OCI-LY3 (cell line): ENCODE measurements around the gene MEIOC.
"Not testable (repeated sequence)": the region's sequence is repeated elsewhere in the genome, so short reads cannot be mapped to it uniquely, and the experiment has no call there.

ENCODE experiments used
- H2AFZ ChIP-seq: fragments of 200-600, 300-600 bp; shearing (Covaris generic); 2 replicates; pipeline ENCODE4 v1.6.0; 2014; ENCODE audit warnings: antibody characterized with exemption, low read depth, low read length
- H3K27ac ChIP-seq: fragments of 200-600, 300-600 bp; sonication (generic); 2 replicates; pipeline ENCODE4 v1.5.1; 2014; ENCODE audit warnings: mild to moderate bottlenecking, low read length, moderate library complexity, mixed read lengths
- H3K27me3 ChIP-seq: fragments of 200-600, 300-600 bp; sonication (generic); 2 replicates; pipeline ENCODE4 v1.6.1; 2014; ENCODE audit warnings: low read depth, low read length, mixed read lengths
- H3K36me3 ChIP-seq: fragments of 200-600, 300-600 bp; sonication (generic); replicated peaks from 2 replicates; pipeline ENCODE3; 2014; ENCODE audit warnings: low read depth, low read length, mixed read lengths
- H3K4me1 ChIP-seq: fragments of 300-600, 200-600 bp; sonication (generic); 2 replicates; pipeline ENCODE4 v1.6.1; 2014; ENCODE audit warnings: low read length, mixed read lengths
- H3K4me2 ChIP-seq: fragments of 200-600, 300-600 bp; sonication (generic); 2 replicates; pipeline ENCODE4 v1.6.1; 2014; ENCODE audit warnings: low read length, mixed read lengths
- H3K4me3 ChIP-seq: fragments of 300-600, 200-600 bp; sonication (generic); 2 replicates; pipeline ENCODE4 v1.5.1; 2014; ENCODE audit warnings: antibody characterized with exemption, mild to moderate bottlenecking, low read length, moderate library complexity
- H3K79me2 ChIP-seq: fragments of 300-600, 200-600 bp; shearing (Covaris generic); 2 replicates; pipeline ENCODE4 v1.6.1; 2014; ENCODE audit warnings: mild to moderate bottlenecking, low read length, mixed read lengths
- H3K9ac ChIP-seq: fragments of 300-600, 200-600 bp; shearing (Covaris generic); 2 replicates; pipeline ENCODE4 v1.6.0; 2014; ENCODE audit warnings: mild to moderate bottlenecking, low read length, moderate library complexity
- H3K9me3 ChIP-seq: fragments of 200-600, 300-600 bp; shearing (Covaris generic); 2 replicates; pipeline ENCODE4 v1.6.1; 2014; ENCODE audit warnings: low read length, mixed read lengths; ENCODE audit not compliant: insufficient read depth
- H4K20me1 ChIP-seq: fragments of 200-600, 300-600 bp; sonication (generic); 2 replicates; pipeline ENCODE4 v1.6.1; 2016; ENCODE audit warnings: low read length, mixed read lengths; ENCODE audit not compliant: insufficient read depth
- EZH2phosphoT487 ChIP-seq: fragments of 200-600 bp; shearing (Covaris generic); IDR thresholded peaks from 2 replicates; pipeline ENCODE4 v1.6.1; 2018; ENCODE audit warnings: antibody characterized with exemption, mixed run types, low read depth
- TF ChIP-seq, protein P1 (sequence below): fragments of 200-600, 300-600 bp; sonication (generic); IDR thresholded peaks from 2 replicates; pipeline ENCODE4 v1.5.1; 2014; ENCODE audit warnings: antibody characterized with exemption, low read length, low read depth

Gene MEIOC

DNA sequence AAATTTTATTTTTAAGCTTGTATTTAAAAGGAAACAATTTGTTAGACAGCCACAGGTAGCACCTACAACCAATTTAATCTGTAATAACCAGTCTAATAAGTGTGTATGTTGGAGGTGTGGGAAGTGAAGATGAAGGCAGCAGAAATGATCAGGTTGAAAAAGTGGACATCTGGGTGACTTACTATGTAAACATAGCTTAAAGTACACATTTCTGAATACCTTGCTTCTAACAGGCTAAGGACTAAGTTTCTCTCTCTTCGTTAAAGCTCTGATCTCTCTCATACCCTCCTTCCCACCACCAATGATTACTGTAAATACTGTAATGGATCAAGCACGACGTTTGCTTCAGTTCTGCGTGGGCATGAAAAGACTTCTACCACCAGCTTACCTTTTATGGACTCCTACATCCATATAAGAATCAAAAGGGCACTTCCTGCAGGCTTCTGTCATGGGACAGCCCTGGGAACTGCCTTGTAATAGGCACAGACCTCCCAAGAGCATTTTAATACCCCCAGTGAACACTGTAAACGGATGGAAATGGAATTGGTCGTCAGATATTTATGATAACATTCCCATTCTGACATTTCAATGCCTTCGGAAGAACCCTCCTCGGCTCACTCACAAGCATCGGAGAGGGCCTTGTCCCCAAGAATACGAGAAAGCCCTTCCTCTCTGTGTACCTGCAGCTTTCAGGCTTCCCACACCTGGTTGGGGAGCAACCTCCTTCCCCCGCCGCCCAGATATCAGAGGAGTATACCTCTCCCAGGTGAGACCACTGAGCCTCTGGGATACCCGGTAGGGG is 32.6 kb downstream of the MEIOC start:
- H3K27ac ChIP-seq = peak overlapping the region; percentile 75; the same call in 1 of the 2 replicates
- H3K36me3 ChIP-seq = peaks cover 7% of the 10 kb centered on the region
- H3K4me2 ChIP-seq = peak overlapping the region; percentile 99
- peak overlapping the region; percentile 81 for H3K9ac ChIP-seq
- peaks cover 38% of the 10 kb centered on the region for H3K79me2 ChIP-seq
- H4K20me1 ChIP-seq = no peaks in the 10 kb centered on the region
- H3K9me3 ChIP-seq = no peaks in the 10 kb centered on the region
- TF ChIP-seq, protein P1, sequence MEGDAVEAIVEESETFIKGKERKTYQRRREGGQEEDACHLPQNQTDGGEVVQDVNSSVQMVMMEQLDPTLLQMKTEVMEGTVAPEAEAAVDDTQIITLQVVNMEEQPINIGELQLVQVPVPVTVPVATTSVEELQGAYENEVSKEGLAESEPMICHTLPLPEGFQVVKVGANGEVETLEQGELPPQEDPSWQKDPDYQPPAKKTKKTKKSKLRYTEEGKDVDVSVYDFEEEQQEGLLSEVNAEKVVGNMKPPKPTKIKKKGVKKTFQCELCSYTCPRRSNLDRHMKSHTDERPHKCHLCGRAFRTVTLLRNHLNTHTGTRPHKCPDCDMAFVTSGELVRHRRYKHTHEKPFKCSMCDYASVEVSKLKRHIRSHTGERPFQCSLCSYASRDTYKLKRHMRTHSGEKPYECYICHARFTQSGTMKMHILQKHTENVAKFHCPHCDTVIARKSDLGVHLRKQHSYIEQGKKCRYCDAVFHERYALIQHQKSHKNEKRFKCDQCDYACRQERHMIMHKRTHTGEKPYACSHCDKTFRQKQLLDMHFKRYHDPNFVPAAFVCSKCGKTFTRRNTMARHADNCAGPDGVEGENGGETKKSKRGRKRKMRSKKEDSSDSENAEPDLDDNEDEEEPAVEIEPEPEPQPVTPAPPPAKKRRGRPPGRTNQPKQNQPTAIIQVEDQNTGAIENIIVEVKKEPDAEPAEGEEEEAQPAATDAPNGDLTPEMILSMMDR = no peak
- TF ChIP-seq EZH2phosphoT487 = no peak
- H3K4me1 ChIP-seq = peaks cover 12% of the 10 kb centered on the region
- no peaks in the 10 kb centered on the region for H3K27me3 ChIP-seq
- H3K4me3 ChIP-seq = peak overlapping the region; percentile 92
- peak overlapping the region; percentile 69; the same call in 1 of the 2 replicates for H2AFZ ChIP-seq

DNA sequence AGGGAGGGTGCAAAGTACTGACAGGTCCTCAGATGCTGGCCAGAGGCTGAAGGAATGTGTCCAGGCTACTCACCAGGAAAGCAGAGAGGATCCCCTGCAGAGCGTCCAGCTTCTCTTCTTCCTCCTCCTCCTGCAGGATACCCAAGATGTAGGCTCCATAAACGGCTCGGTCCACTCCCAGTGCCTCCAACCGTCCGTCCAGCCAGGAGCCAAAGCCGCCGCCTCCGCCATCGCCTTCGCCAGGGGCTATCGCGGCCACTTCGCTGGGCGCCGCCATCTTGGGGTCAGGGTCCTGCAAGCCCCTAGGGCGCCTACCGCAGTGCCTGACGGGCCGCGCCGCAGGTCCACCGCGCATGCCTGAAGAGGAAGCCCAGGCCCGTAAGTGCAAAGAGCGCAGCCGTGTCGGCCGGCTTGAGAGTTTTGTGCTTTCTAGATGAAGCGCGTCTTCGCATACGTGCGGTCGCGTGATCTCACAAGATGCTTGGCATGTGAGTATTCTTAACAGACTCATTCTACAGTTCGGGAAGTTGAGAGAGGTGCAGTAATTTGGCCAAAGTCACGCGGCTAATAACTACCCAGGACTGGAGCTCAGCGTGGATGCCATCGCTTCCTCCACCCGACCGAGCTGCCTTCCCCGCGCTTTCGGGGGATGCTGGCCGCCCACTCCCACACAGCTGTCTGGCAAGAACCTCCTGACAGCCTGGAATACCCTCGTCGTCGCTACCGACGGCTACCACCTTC is 33.4 kb downstream of the MEIOC start, which contains the start of gene CCDC43:
Gene CCDC43, minus strand, starts transcription at position 300 of the 741 bp plus-strand sequence. Its CDS starts 23 bp downstream, at position 277.
- H3K79me2 ChIP-seq = peaks cover 38% of the 10 kb centered on the region
- TF ChIP-seq, protein P1 = no peak
- TF ChIP-seq EZH2phosphoT487 = no peak

DNA sequence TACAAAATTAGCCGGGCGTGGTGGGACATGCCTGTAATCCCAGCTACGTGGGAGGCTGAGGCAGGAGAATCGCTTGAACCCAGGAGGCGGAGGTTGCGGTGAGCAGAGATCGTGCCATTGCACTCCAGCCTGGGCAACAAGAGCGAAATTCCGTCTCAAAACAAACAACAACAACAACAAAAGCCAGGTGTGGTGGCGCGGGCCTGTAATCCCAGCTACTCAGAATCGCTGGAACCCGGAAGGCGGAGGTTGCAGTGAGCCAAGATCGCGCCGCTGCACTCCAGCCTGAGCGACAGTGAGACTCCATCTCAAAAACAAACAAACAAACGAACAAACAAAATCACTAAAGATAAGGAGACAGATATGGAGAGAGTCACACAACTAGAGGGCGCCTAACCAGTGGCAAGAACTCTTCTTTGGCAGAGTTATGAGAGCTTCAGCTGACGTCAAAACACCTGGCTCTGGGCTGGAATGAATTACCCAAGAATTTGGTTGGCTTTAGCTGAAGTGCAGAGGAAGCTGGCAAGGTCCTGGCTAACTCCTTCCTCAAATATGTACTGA is 34.6 kb downstream of the MEIOC start:
- Histone ChIP-seq H3K4me2 (peak overlapping the region; percentile 100), H3K4me1 (peaks cover 12% of the 10 kb centered on the region), H3K4me3 (peak overlapping the region; percentile 92), H3K79me2 (peaks cover 30% of the 10 kb centered on the region)
- H3K27ac ChIP-seq, H3K9ac ChIP-seq, H3K36me3 ChIP-seq, H3K9me3 ChIP-seq, H4K20me1 ChIP-seq, H3K27me3 ChIP-seq, H2AFZ ChIP-seq: not testable (repeated sequence)
- TF ChIP-seq, protein P1 = peak; percentile 34; the same call in 1 of the 2 replicates

More for the DNA sequence above, 33.4 kb downstream of the MEIOC start, which contains the start of gene CCDC43:
- Histone ChIP-seq H3K36me3 (peaks cover 6% of the 10 kb centered on the region), H3K27ac (peak within 1 kb of the TSS; percentile 75), H3K9me3 (no peaks in the 10 kb centered on the region), H2AFZ (peak within 1 kb of the TSS; percentile 90), H3K4me3 (peak within 1 kb of the TSS; percentile 92), H3K4me2 (peak within 1 kb of the TSS; percentile 100), H4K20me1 (no peaks in the 10 kb centered on the region), H3K27me3 (no peaks in the 10 kb centered on the region), H3K9ac (peak within 1 kb of the TSS; percentile 81), H3K4me1 (peaks cover 12% of the 10 kb centered on the region)

DNA sequence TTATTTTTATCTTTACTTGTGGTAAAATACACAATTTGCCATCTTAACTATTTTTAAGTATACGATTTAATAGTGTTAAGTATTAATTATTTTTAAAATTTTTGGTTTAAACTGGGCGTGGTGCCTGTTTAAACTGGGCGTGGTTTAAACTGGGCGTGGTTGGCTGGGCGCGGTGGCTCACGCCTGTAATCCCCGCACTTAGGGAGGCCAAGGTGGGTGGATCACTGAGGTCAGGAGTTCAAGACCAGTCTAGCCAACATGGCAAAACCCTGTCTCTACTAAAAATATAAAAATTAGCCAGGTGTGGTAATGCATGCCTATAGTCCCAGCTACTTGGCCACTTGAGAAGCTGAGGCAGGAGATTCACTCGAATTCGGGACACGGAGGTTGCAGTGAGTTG is 37.3 kb downstream of the MEIOC start:
- Histone ChIP-seq H4K20me1 (no peaks in the 10 kb centered on the region), H3K9ac (no peak overlapping the region)
- TF ChIP-seq, protein P1 = no peak
- TF ChIP-seq EZH2phosphoT487 = no peak

DNA sequence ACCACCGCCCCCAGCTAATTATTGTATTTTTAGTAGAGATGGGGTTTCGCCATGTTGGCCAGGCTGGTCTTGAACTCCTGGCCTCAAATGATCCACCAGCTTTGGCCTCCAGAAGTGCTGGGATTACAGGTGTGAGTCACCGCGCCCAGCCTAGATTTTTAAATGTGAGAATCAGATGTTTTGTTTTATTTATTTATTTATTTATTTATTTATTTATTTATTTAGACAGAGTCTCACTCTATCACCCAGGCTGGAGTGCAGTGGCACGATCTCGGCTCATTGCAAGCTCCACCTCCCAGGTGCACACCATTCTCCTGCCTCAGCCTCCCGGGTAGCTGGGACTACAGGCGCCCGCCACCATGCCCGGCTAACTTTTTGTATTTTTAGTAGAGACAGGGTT is 44.0 kb downstream of the MEIOC start:
- H4K20me1 ChIP-seq, H3K27me3 ChIP-seq, H3K9ac ChIP-seq, H3K27ac ChIP-seq, H3K4me1 ChIP-seq, H3K4me2 ChIP-seq, H3K9me3 ChIP-seq, H2AFZ ChIP-seq, H3K36me3 ChIP-seq, H3K4me3 ChIP-seq, H3K79me2 ChIP-seq: not testable (repeated sequence)

More for the DNA sequence above, 37.3 kb downstream of the MEIOC start:
- Histone ChIP-seq H3K9me3 (no peaks in the 10 kb centered on the region), H3K27ac (no peak overlapping the region), H3K4me1 (peaks cover 9% of the 10 kb centered on the region), H3K36me3 (no peaks in the 10 kb centered on the region), H3K79me2 (peaks cover 18% of the 10 kb centered on the region), H3K4me3 (no peak overlapping the region), H3K27me3 (no peaks in the 10 kb centered on the region), H2AFZ (no peak overlapping the region), H3K4me2 (no peak overlapping the region)
